A549 (cell line): ENCODE results near the gene BRAT1.

ENCODE experiments used
- CEBPB ChIP-seq, 2 experiments: fragments of >200 bp in 1 of 2; sonication (Bioruptor Twin) in 1 of 2; formaldehyde crosslinking in 1 of 2; IDR thresholded peaks; 2 replicates each; pipeline ENCODE4 v1.6.1; 2012 to 2016
- EP300 ChIP-seq, 2 experiments: fragments of >200 bp; sonication (Bioruptor Twin); formaldehyde crosslinking; IDR thresholded peaks; 2 replicates in 1 of 2; 3 replicates in 1 of 2; pipeline ENCODE4 v1.6.1; 2016 to 2017
- JUN ChIP-seq, 2 experiments: fragments of >200 bp; sonication (Bioruptor Twin); formaldehyde crosslinking; IDR thresholded peaks; 2 replicates in 1 of 2; 3 replicates in 1 of 2; pipeline ENCODE4 v1.6.1; 2016 to 2017
- MAFK ChIP-seq: fragments of 450-650 bp; IDR thresholded peaks from 2 replicates; pipeline ENCODE4 v1.6.1; 2014; ENCODE audit not compliant: partially characterized antibody
- MAZ ChIP-seq: fragments of 150-350 bp; IDR thresholded peaks from 2 replicates; pipeline ENCODE4 v1.6.1; 2014; ENCODE audit warnings: antibody characterized with exemption, low read depth, low read length, borderline replicate concordance
- PHF8 ChIP-seq: fragments of 200-600 bp; sonication (generic); IDR thresholded peaks from 2 replicates; pipeline ENCODE4 v1.6.1; 2016; ENCODE audit warnings: low read depth, mild to moderate bottlenecking, antibody characterized with exemption, moderate library complexity, borderline replicate concordance
- POLR2A ChIP-seq: IDR thresholded peaks from 2 replicates; pipeline ENCODE4 v1.6.1; 2012; ENCODE audit warnings: mild to moderate bottlenecking, low read length
- RCOR1 ChIP-seq: fragments of 150-350 bp; IDR thresholded peaks from 2 replicates; pipeline ENCODE4 v1.6.1; 2014; ENCODE audit warnings: antibody characterized with exemption, low read length, low read depth
- TF ChIP-seq, protein P1 (sequence below): IDR thresholded peaks from 2 replicates; pipeline ENCODE4 v1.6.1; 2012; ENCODE audit warnings: low read depth, borderline replicate concordance
- TF ChIP-seq, protein P2 (sequence below): fragments of 450-650 bp; IDR thresholded peaks from 2 replicates; pipeline ENCODE4 v1.6.1; 2014; ENCODE audit warnings: antibody characterized with exemption
- TF ChIP-seq, protein P3 (sequence below): fragments of >200 bp; sonication (Bioruptor Twin); formaldehyde crosslinking; IDR thresholded peaks from 3 replicates; pipeline ENCODE4 v1.5.1; 2016
- TF ChIP-seq, protein P4 (sequence below): fragments of 250-450 bp; sonication (Bioruptor Pico); IDR thresholded peaks from 2 replicates; pipeline ENCODE4 v1.5.0; 2021; ENCODE audit warnings: mild to moderate bottlenecking, moderate library complexity, borderline replicate concordance

DNA sequence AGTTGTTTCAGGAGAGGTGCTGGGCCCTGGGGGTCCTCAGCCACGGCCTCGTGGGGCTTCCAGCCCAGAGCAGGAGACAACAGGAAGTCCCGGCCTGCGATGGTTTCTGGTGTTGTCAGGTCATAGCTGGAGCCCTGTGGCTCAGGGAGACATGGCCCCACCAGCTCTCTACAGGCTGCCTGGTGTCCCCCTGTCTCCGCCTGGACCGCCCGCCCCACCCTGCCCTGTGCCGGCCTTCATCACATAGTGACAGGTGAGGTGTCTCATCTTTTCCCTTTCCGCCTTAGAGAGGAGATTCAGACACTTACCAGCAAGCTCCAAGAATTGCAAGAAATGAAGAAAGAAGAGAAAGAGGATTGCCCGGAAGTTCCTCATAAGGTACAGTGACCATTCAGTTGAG is 39.3 kb upstream of the BRAT1 start:
- TF ChIP-seq EP300 (IDR thresholded peaks at IDR 0.05) (no peak), CEBPB (IDR thresholded peaks at IDR 0.05) (no peak), RCOR1 (no peak), MAFK (no peak), MAZ (no peak), PHF8 (no peak), POLR2A (no peak), JUN (IDR thresholded peaks at IDR 0.05) (no peak)
- TF ChIP-seq, protein P1, sequence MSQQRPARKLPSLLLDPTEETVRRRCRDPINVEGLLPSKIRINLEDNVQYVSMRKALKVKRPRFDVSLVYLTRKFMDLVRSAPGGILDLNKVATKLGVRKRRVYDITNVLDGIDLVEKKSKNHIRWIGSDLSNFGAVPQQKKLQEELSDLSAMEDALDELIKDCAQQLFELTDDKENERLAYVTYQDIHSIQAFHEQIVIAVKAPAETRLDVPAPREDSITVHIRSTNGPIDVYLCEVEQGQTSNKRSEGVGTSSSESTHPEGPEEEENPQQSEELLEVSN = no peak
- TF ChIP-seq, protein P2, sequence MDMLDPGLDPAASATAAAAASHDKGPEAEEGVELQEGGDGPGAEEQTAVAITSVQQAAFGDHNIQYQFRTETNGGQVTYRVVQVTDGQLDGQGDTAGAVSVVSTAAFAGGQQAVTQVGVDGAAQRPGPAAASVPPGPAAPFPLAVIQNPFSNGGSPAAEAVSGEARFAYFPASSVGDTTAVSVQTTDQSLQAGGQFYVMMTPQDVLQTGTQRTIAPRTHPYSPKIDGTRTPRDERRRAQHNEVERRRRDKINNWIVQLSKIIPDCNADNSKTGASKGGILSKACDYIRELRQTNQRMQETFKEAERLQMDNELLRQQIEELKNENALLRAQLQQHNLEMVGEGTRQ = no peak
- TF ChIP-seq, protein P3, sequence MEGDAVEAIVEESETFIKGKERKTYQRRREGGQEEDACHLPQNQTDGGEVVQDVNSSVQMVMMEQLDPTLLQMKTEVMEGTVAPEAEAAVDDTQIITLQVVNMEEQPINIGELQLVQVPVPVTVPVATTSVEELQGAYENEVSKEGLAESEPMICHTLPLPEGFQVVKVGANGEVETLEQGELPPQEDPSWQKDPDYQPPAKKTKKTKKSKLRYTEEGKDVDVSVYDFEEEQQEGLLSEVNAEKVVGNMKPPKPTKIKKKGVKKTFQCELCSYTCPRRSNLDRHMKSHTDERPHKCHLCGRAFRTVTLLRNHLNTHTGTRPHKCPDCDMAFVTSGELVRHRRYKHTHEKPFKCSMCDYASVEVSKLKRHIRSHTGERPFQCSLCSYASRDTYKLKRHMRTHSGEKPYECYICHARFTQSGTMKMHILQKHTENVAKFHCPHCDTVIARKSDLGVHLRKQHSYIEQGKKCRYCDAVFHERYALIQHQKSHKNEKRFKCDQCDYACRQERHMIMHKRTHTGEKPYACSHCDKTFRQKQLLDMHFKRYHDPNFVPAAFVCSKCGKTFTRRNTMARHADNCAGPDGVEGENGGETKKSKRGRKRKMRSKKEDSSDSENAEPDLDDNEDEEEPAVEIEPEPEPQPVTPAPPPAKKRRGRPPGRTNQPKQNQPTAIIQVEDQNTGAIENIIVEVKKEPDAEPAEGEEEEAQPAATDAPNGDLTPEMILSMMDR = no peak
- TF ChIP-seq, protein P4, sequence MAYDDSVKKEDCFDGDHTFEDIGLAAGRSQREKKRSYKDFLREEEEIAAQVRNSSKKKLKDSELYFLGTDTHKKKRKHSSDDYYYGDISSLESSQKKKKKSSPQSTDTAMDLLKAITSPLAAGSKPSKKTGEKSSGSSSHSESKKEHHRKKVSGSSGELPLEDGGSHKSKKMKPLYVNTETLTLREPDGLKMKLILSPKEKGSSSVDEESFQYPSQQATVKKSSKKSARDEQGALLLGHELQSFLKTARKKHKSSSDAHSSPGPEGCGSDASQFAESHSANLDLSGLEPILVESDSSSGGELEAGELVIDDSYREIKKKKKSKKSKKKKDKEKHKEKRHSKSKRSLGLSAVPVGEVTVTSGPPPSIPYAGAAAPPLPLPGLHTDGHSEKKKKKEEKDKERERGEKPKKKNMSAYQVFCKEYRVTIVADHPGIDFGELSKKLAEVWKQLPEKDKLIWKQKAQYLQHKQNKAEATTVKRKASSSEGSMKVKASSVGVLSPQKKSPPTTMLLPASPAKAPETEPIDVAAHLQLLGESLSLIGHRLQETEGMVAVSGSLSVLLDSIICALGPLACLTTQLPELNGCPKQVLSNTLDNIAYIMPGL (CRISPR knock-in tag) = no peak
